Cardiac septum (tissue), 1 donor: ENCODE results near the gene SLC6A3. TPM values are rescaled to one million over a fixed set of nuclear protein-coding genes. Genes with fewer than 3 reads are reported as not detected.
A peak's percentile ranks its signal among the peaks of the same experiment; 100 is the strongest.

ENCODE experiments used
- DNase-seq: peaks from one replicate; pipeline ENCODE4 v3.0.0-alpha.2; 2020; ENCODE audit warnings: low spot score
- intact Hi-C: fragments of 100-400 bp; cut with DNase I; formaldehyde crosslinking; loops from one replicate; pipeline ENCODE4 v1.14.0; 2022
- total RNA-seq: library from RNA; stranded (reverse); fragmentation: NEBNext Ultra II Directional; extraction: Animal tissue kit (Norgen Biotek cat#: 25700); gene quantifications from one replicate; pipeline ENCODE4 v1.2.1, GENCODE V29; 2021
- donor health status: DM: no; HTN: no; CAD: no.

The SLC6A3 gene
- total RNA-seq, 1 donor from 2014 or later = 0.19 TPM

DNA sequence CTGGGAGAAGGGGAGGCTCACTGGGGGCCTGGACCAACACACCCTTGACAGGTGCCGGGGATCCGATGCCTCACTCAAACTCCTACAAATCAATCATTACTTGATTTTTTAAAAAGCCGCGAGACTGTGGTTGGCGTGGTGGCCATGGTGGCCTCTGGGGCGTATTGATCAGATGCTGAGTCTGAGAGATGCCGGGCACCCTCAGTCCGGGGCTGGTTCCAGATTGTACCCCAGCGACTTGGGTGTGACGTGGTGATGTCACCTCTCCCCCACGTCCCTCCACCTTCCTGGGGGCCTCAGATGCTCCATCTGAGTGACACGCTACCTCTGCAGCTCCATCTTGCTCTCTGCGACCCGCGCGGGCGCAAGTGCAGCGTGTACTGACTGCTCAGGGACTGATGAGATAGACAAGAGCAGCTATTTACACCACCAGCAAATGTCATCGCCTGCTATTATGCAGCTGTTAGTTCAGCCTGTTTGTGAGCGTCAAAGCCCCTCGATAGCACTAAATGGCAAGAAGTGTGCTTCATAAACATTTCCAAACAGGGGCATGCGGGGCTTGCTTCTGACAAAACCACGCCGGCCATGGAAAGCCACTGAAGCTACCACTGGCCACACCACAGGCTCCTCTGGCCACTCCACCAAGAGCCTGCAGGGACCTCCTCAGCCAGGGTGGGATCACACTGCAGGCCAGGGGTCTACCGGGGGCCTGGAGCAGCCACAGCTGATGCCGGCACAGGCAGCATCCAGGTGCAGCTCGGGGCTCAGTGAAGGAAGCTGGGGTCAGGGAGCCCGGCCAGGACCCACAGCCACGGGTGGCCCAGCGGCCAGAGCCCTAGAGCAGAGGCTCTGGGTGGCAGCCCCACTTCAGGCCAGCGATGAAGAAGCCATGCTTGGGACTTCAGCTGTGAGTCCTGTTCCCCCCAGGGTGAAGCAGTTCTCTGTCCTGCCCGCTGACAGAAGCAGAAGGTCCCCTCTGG lies 50.1 kb downstream of the SLC6A3 start:
- DNase-seq = no peak
- intact Hi-C loops = no loop called here

- intact Hi-C loops = no loop called here
- no peak for DNase-seq
These were observed 51.4 kb downstream of the SLC6A3 start for GRCh38 chr5:1393571-1394501.

GRCh38 chr5:1392801-1393565 lies 52.3 kb downstream of the SLC6A3 start:
- intact Hi-C loops = no loop called here
- no peak for DNase-seq

- no peak for DNase-seq
- intact Hi-C loops = no loop called here
These were observed 53.0 kb downstream of the SLC6A3 start for GRCh38 chr5:1392261-1392660.

DNA sequence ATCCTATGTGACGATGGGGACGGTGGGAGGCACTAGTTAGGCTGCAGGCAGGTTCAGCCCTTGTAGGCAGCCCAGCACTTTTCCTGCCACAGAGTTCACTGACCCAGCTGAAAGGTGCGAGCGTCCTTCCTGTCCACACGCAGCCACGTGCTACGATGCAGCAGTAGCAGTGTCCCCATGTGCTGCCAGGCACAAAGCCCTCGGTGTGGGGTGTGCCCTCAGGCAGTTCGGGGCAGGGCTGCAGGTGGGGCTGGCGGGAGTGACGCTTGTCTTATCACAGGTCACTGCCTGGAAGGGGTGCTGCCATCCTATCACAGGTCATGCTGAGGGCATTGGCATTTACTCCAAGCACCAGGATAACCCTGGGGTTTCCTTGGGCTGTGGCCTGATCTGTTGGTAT lies 53.5 kb downstream of the SLC6A3 start:
- intact Hi-C loops = no loop called here

DNA sequence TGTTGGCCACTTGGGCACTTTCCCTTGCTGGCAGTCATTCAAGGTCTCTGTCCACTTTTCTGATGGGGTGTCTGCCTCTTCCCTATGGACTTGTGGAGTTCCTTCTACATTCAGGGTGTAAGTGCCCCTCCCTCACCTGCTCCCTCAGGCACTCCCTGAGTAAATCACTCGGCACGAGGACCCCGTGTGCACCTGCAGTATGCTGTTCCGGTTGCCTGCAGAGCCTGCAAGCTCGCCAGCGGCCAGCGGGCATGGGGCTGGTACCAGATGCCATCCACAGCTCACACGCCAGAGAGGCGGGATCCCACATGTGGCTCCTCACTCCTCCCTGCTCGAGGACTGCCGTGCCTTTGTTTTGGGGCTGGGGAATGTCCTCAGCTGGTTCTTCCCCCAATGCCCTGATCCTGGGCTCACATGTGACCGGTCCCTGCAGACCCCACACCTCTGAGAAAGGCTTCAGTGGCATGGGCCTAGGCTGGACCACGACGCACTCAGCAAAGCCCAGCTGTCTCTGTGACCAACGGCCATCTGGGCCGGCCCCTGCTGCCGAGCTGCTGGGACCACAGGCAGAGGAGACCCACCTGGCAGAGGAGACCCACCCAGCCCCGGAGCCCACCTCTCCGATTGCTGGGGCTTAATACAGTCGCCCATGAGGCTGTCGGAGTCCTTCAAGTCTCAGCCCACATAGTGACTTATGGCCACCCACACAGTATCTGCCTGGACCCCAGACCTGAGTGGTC lies 54.2 kb downstream of the SLC6A3 start:
- intact Hi-C loops = no loop called here
- no peak for DNase-seq

More for the DNA sequence above, 53.5 kb downstream of the SLC6A3 start:
- no peak for DNase-seq

DNA sequence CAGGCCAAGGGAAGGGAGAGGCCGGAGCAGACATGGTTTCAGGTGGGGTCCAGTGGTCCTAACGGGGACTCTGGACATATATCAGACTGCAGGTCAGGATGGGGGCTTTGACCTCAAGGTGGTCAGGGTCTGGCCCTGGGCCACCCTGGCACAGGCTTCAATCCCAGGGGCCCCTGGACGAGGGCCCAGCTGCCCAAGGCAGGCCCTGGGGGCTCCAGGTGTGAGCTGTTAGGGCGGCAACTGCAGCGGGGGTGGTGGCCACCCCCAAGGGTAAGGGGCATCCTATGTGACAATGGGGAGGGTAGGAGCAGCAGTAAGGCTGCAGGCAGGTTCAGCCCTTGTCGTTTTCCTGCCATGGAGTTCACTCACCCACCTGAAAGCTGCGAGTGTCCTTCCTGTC lies 54.9 kb downstream of the SLC6A3 start:
- intact Hi-C loops = no loop called here
- DNase-seq = no peak

- intact Hi-C loops = loop anchor here (10.0 kb wide), 1 partner anchor 256 kb away; no protein-coding TSS in a partner anchor
These were observed 56.8 kb downstream of the SLC6A3 start for GRCh38 chr5:1388383-1388967.

GRCh38 chr5:1387876-1388275 lies 57.4 kb downstream of the SLC6A3 start:
- no peak for DNase-seq
- intact Hi-C loops = loop anchor here (10.0 kb wide), 1 partner anchor 257 kb away; no protein-coding TSS in a partner anchor

More at GRCh38 chr5:1388383-1388967, 56.8 kb downstream of the SLC6A3 start:
- no peak for DNase-seq

DNA sequence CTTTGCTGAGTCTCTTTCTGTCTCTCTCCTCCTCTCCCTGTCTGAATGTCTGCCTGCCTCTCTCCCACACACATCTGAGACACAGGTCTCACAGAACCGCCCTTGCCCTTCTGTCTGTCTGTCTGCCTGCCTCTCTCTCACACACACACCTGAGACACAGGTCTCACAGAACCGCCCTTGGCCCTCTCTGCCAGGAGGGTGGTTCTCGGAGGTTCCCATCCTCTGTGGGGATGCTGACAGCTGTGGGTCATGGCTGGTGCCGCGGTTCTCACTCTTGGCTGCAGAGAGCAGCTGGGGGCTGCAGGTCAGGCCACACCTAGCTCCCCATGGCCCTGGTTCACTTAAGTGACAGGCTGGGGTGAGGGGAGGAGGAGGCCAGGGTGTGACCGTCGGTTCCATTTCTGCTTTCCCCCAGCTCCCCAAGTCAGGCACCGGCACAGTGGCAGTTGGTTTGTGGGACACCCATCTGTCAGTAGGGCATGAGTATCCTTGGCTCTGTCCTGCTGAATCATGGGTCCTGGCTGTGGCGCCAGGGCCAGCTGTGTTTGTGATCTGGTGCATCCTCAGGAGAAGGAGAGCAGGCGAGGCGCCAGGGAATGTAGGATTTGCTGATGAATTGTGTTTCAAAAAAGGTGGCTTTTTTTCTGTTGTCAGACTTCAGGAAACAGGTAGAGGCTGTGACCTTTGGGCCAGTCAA lies 58.0 kb downstream of the SLC6A3 start:
- intact Hi-C loops = loop anchor here (10.0 kb wide), 1 partner anchor 258 kb away; no protein-coding TSS in a partner anchor
- no peak for DNase-seq

- intact Hi-C loops = loop anchor here (10.0 kb wide), 1 partner anchor 259 kb away; no protein-coding TSS in a partner anchor
- no peak for DNase-seq
These were observed 58.9 kb downstream of the SLC6A3 start for GRCh38 chr5:1386274-1386717.

DNA sequence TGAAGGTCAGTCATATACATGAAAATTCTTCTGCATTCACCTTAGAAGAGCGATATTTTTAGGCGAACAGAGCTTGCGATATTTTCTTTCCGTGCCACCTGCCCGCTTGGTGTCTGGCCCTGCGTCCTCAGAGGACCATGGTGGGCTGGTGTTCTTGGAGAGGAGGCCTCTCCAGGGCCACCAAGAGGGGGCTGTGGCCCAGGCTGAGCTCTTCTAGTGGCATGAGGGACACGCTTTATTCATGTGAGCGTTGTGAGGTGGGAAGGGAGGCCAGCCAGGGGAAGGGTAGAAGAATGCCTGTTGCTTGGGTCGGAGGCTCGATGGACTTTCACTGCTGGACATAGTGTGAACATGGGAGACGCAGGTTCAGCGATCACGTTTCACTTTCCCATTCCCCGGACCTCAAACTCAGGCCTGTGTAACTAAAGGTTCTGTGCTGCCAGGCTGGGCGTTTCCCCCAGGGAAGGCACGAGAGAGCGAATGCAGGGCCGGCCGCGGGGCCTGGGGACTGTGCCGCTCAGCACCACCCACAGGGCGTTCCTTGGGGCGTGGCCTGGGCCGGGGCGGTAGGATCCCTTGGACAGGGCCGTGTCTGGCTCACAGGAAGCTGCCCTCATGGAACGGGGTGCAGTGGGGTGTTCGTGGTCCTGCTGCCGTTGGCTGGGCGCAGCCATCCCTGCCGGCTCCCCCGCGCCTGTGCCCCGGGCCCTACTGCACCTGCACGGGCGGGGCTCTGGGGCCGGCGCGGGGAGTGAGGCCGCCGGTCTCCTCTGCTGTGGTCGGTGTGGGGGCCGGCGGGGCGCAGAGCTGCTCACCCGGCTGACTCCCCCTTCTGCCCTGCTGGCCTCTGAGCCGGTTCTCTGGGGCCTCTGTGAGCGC lies 59.6 kb downstream of the SLC6A3 start:
- peak; percentile 93 for DNase-seq
- intact Hi-C loops = loop anchor here (10.0 kb wide), 1 partner anchor 259 kb away; no protein-coding TSS in a partner anchor

GRCh38 chr5:1384521-1384920 lies 60.7 kb downstream of the SLC6A3 start:
- intact Hi-C loops = loop anchor here (10.0 kb wide), 1 partner anchor 260 kb away; no protein-coding TSS in a partner anchor
- no peak for DNase-seq

DNA sequence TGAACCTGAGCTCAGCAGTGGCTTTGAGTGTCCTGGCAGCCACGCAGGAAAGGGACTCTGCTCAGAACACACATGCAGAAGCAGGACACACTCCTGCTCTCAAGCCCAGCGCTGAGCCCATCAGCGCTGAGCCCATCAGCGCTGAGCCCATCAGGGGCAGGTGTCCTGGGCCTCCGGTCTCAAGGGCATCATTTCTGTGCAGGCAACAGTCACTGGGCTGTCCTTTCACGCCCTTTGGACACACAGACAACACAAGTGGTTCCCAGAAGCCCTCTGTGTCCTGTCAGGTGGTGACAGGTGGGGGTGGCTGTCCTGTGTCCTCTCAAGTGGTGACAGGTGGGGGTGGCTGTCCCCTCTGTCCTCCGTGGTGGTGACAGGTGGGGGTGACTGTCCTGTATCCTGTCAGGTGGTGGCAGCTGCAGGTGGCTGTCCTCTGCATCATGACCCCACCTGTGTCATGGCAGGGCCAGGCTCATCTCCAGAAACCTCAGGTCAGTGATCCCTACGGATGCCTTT lies 61.3 kb downstream of the SLC6A3 start:
- intact Hi-C loops = loop anchor here (10.0 kb wide), 1 partner anchor 261 kb away; no protein-coding TSS in a partner anchor
- no peak for DNase-seq

DNA sequence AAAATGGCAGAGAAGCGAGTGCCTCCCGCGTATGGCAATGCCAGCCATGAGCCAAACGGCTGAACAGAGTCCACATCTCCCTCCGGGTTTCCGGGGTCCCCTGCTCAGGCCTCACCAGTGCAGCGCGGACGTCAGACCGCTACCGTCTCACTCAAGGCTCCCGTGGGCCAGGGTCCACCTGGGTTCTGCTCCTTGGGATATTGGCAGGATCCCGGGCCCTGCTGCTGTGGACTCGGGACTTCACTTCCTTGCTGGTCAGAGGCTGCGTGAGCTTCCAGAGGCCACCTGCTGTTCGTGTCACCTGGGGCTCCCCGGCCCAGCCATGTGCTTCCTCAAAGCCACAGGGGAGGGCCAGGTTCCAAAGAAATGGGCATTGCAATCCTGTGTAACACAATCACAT lies 61.9 kb downstream of the SLC6A3 start:
- intact Hi-C loops = loop anchor here (10.0 kb wide), 1 partner anchor 261 kb away; no protein-coding TSS in a partner anchor
- no peak for DNase-seq

- DNase-seq = no peak
- intact Hi-C loops = loop anchor here (10.0 kb wide), 1 partner anchor 263 kb away; no protein-coding TSS in a partner anchor
These were observed 63.0 kb downstream of the SLC6A3 start for GRCh38 chr5:1382248-1382700.
